Measurements from ENCODE around the gene ITGB2.

DNA sequence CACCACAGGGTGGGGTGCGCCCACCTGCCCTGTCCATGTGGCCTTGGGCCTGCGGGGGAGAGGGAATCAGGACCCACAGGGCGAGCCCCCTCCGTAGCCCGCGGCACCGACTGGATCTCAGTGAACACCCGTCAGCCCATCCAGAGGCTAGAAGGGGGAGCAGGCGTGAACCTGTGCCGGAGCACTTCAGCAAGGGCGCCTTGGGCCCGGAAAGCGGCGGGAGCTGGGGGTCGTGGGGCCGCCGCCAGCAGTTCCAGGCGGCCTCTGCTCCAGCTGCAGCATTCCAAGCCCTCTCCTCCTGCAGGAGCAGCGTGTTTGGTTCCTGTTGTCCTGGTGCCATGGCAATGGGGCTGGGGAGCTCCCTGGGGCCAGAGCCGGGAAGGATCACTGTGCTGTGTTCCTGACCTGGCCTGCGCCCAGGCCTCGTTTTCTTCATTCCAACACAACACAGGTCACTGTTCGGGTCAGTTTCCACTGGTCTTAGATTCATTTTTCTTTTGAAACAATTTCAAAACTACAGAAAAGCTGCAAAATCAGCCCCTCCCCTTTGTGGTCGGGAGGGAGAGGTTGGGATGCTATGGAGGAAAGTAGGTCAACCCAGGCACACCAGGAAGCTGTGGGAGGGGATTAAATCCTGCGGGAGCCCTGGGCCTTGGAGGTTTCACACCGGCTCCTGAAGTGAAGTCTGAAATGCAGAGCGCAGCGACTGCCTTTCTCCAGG lies 37.9 kb upstream of the ITGB2 start:
- TF ChIP-seq EZH2 (IDR thresholded peaks at IDR 0.05; ENCODE audit: low read length, missing control alignments), result no peak
- TF ChIP-seq, protein P1, sequence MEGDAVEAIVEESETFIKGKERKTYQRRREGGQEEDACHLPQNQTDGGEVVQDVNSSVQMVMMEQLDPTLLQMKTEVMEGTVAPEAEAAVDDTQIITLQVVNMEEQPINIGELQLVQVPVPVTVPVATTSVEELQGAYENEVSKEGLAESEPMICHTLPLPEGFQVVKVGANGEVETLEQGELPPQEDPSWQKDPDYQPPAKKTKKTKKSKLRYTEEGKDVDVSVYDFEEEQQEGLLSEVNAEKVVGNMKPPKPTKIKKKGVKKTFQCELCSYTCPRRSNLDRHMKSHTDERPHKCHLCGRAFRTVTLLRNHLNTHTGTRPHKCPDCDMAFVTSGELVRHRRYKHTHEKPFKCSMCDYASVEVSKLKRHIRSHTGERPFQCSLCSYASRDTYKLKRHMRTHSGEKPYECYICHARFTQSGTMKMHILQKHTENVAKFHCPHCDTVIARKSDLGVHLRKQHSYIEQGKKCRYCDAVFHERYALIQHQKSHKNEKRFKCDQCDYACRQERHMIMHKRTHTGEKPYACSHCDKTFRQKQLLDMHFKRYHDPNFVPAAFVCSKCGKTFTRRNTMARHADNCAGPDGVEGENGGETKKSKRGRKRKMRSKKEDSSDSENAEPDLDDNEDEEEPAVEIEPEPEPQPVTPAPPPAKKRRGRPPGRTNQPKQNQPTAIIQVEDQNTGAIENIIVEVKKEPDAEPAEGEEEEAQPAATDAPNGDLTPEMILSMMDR (conservative IDR thresholded peaks at IDR 0.05 in 1 of 2, IDR thresholded peaks at IDR 0.05 in 1 of 2; ENCODE audit: low read depth in 1 of 2, low read length in 2 of 2), result no peak

Data from fibroblast of lung (primary cell).